GM18867 (cell line): ENCODE measurements around the gene COPA.
"Not testable (repeated sequence)": the region's sequence is repeated elsewhere in the genome, so short reads cannot be mapped to it uniquely, and the experiment has no call there.

Experiments
- ATAC-seq: cut with Tn5 transposase; IDR thresholded peaks from one replicate; pipeline ENCODE4 v1.9.1; 2021; ENCODE audit warnings: mild to moderate bottlenecking, moderate library complexity; ENCODE audit not compliant: unreplicated experiment

The COPA gene

GRCh38 chr1:160342953-160343869 is at the start of gene COPA, which contains the start of gene NCSTN:
Gene COPA, minus strand, starts transcription at chr1:160343250. Its CDS starts 80 bp downstream, at chr1:160343170.
Gene NCSTN, plus strand, starts transcription at chr1:160343383. Its CDS starts 14 bp downstream, at chr1:160343397.
- peak; percentile 92 for ATAC-seq

GRCh38 chr1:160388406-160388805 is 45.4 kb upstream of the COPA start:
- ATAC-seq = not testable (repeated sequence)

GRCh38 chr1:160384812-160385211 is 41.8 kb upstream of the COPA start:
- not testable (repeated sequence) for ATAC-seq

GRCh38 chr1:160377585-160378206 is 34.6 kb upstream of the COPA start:
- no peak for ATAC-seq

GRCh38 chr1:160376525-160377131 is 33.6 kb upstream of the COPA start:
- peak; percentile 50 for ATAC-seq

GRCh38 chr1:160375788-160376524 is 32.9 kb upstream of the COPA start:
- peak; percentile 74 for ATAC-seq

GRCh38 chr1:160374306-160375110 is 31.5 kb upstream of the COPA start:
- ATAC-seq = no peak

- ATAC-seq = no peak
These were observed 30.6 kb upstream of the COPA start for GRCh38 chr1:160373696-160374095.

- ATAC-seq = no peak
These were observed 28.7 kb upstream of the COPA start for GRCh38 chr1:160371756-160372155.

- ATAC-seq = no peak
These were observed 28.2 kb upstream of the COPA start for GRCh38 chr1:160371346-160371631.

- no peak for ATAC-seq
These were observed 27.7 kb upstream of the COPA start for GRCh38 chr1:160370561-160371345.

- no peak for ATAC-seq
These were observed 26.0 kb upstream of the COPA start for GRCh38 chr1:160369087-160369486.

- no peak for ATAC-seq
These were observed 25.2 kb upstream of the COPA start for GRCh38 chr1:160367934-160368923.

GRCh38 chr1:160367516-160367900 is 24.5 kb upstream of the COPA start:
- no peak for ATAC-seq

GRCh38 chr1:160366731-160367515 is 23.9 kb upstream of the COPA start, which contains the start of gene NHLH1:
Gene NHLH1, plus strand, starts transcription at chr1:160367071. Its CDS starts 3,661 bp downstream, at chr1:160370732.
- no peak for ATAC-seq

- ATAC-seq = no peak
These were observed 22.3 kb upstream of the COPA start for GRCh38 chr1:160365325-160365724.

GRCh38 chr1:160363951-160364735 is 21.1 kb upstream of the COPA start:
- ATAC-seq = no peak
